GM18951 (cell line): ENCODE measurements around the gene WSB1.

Source experiments
- POLR2A ChIP-seq: IDR thresholded peaks from 4 replicates; pipeline ENCODE4 v1.6.1; 2011; ENCODE audit warnings: mild to moderate bottlenecking; ENCODE audit not compliant: insufficient read length, insufficient read depth; ENCODE audit errors: extremely low read depth
- in situ Hi-C: fragments of 300-500 bp; cut with MboI; formaldehyde crosslinking; loops from one replicate; pipeline ENCODE4 v1.12.0; 2022; ENCODE audit warnings: low sequenced_read_pairs, mixed read lengths, inconsistent platforms; ENCODE audit not compliant: unreplicated experiment

Gene WSB1

DNA sequence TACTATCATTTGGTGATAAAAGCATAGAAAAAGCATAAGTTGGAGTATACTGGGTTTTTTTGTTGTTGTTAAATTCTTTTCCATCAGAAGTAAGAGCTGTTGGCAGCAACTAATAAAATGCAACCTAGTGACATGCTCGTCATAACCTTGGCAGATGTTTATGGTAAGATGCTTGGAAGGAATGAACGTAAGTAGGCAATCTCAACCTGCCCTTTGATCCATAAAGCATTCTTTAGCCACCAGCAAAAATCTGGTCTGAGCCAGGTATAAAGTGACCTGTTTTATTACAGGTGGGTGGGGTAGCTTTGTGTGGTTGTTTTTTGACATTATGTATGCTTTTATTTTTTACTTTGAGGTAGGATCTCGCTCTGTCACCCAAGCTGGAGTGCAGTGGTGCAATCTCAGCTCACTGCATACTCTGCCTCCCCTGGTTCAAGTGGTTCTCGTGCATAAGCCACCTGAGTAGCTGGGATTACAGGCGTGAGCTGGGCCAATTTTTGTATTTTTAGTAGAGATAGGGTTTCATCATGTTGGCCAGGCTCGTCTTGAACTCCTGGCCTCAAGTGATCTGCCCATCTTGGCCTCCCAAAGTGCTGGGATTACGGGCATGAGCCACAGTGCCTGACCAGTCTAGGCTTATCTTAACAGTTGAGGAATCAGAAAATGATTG is 22.0 kb downstream of the WSB1 start:
- TF ChIP-seq POLR2A = no peak
- in situ Hi-C loops = no loop called here

DNA sequence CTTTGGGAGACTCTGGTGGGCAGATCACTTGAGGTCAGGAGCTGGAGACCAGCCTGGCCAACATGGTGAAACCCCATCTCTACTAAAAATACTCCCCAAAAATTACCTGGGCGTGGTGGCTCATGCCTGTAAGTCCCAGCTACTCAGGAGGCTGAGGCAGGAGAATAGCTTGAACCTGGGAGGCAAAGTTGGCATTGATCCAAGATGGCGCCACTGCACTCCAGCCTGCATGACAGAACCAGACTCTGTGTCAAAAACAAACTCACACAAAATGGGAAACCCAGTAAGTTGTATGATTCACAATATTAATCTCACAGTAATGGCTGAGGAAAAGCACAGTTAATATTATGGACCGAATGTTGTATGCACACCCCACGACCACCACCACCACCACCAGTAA is 24.3 kb downstream of the WSB1 start:
- in situ Hi-C loops = no loop called here
- no peak for TF ChIP-seq POLR2A

DNA sequence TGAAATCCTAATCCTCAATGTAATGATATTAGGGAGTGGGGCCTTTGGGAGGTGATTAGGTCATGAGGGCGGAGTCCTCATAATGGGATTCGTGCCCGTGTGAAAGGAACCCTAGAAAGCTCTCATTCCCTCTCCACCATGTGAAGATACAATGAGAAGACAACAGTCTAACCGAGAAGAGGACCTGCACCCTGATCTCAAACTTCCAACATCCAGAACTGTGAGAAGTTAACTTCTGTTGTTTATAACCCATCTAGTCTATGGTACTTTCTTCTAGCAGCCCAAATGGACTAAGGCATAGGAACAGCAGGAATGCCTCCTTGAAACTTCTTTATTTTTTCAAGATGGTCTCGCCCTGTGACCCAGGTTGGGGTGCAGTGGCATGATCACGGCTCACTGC is 24.7 kb downstream of the WSB1 start:
- no peak for TF ChIP-seq POLR2A
- in situ Hi-C loops = no loop called here

DNA sequence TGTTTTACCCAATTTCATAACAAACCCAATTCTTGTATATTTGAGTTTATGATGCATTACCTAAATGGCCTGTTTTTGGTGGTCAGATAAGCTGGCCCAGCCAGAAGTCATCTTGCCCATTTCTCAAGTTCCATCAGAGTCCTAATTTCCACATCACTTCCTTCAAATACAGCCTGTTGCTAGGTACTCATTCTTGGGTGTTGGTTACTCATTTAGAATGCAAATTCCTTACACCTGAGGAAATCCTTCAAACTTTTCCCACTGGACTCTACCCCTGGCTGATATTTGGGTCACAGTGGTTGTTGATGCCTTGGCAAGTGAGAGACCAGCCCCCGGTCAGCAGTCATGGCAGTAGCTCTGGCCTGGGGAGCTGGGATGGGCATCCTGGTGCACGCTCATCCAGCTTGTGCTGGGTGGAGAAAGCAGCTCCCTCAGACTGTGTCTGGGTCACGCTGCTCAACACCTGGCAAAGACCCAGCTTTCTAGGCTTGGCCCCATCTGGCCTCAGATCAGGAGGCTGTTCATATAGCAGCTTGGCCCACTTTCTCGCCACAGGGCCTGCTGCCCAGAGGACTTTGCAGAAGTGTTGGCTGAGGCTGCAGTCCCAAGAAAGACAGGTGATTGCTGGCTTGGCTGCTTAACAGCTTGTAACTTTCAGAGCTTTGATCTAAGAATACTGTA is 25.8 kb downstream of the WSB1 start:
- TF ChIP-seq POLR2A = no peak
- in situ Hi-C loops = no loop called here

DNA sequence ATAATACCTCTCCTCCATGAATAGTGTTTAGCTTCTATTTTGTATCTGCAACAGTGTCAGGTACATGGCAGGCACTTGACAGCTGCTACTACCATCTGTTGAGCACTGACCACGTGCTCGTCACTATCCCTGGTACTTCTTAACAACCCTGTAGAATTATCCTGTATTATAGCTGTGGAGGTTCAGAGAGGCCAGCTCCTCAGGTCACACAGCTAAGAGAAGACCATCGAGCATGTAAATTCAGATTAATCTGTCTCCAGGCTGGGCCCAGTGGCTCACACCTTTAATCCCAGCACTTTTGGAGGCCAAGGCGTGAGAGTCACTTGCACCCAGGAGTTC is 26.3 kb downstream of the WSB1 start:
- in situ Hi-C loops = no loop called here
- TF ChIP-seq POLR2A = no peak

DNA sequence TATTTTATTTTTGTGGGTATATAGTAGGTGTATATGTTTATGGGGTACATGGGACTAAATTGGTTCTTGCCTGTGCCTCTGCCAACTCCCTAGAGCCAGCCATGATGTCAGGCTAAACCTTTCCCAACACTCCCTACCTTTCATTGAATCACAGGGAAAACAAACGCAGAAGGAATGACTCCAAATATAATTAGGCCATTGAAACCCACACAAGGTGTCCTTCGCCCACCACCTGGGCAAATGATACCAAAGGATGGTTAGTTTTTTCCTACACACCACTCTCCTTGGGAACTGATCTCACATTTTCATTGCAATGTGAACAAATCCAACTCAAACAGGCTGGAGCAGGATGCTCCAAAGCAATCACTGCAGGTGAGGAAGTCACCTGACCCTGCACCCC is 27.5 kb downstream of the WSB1 start:
- in situ Hi-C loops = no loop called here
- no peak for TF ChIP-seq POLR2A

DNA sequence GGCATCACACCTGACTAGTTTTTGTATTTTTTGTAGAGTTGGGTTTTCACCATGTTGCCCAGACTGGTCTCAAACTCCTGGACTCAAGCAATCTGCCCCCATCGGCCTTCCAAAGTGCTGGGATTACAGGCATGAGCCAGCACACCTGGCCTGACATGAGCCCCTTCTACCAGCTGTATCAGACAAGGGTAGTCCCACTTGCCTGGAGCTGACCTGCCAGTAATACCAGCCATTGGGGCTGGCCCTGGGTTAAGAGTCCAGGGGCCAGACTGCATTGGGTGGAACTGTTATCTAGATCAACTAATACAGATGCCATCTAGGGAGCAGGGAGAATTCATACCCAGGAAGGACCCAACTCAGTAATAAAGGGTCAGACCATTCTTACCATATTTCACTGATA is 28.1 kb downstream of the WSB1 start:
- in situ Hi-C loops = no loop called here

DNA sequence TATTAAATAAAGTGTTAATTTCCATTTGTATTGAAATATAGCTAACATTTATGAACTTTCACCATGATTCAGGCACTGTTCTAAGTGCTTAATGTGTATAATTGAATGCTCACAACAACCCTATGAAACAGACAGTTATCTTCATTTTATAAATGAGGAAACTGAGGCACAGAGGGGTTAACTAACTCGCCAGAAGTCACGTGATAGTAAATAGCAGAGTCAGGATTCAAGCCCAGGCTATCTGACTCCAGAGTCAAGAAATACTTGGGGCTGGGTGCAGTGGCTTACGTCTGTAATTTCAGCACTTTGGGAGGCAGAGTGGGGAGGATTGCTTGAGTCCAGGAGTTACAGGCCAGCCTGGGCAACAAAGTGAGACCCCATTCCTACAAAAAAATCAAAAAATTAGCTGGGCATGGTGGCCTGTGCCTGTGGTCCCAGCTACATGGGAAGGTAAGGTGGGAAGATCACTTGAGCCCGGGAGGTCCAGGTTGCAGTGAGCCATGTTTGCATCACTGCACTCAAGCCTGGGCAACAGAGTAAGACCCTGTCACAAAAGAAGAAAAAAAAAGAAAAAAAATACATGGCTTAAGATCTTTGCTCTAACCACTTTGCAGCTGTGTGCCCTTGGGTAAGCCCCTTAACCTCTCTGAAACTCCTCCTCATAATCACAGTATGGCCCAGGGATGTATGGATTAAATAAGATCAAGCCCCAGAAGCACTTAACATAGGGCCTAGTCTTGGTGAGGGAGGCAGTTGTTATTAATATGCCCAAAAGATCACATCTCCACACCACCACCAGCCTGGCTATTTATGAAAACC is 29.0 kb downstream of the WSB1 start:
- no peak for TF ChIP-seq POLR2A

More for the DNA sequence above, 28.1 kb downstream of the WSB1 start:
- no peak for TF ChIP-seq POLR2A

DNA sequence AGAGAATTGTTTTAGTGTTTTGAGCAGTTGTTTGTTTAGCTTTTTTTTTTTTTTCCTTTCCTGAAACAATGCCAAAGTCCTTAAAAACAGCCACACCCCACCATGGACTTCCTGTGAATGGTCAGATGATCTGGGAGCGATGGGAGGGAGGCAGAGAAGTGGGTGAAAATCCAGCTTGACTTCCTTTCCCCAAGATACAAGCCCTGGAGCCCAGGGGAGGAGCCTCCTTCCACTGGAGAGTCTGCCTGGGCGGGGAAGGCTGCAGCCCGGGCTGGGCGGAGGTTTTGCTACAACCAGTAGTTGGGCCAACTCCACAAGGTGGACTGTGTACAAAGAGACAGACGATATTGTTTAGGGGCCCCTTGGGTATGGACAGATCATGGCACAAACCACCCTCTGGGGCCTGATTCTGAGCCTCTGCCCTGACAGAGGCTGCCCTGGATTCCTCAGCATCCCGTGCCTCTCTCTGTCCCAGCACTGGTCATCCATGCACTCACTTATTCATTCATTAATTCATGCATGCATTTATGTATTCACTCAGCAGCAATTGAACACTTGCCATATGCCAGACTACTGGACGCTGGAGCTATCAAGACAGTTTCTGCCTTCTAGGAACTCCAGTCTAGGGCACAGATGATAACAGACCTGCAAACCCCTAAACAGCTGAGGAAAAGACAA is 29.8 kb downstream of the WSB1 start:
- in situ Hi-C loops = no loop called here
- TF ChIP-seq POLR2A = no peak

More for the DNA sequence above, 29.0 kb downstream of the WSB1 start:
- in situ Hi-C loops = no loop called here

DNA sequence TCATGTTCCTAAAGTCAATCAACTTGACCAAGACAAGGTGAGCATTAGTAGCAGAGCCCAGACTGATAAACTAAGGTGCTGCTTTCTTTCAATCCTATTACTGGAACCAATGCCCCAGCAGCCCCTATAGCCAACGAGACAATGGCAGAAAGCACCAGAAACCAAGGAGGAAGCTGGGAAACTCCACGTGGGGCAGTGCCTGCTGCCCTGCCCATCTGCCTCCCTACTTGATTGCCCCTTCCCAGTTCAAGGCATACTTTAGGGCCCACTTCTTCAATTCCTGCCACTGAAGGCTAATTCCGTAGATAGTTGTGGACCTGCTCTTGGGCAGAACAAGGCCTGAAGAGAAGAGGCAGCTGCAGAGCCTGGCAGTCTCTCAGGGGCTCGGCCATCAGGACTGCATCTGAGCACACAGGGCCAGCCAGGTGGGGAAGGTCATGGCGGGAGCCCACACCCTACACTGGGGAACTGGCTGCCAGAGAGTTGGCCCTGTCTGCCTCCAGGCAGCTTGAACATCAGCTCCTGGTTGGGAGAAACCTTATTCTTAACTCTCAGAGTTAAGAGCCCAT is 30.9 kb downstream of the WSB1 start:
- in situ Hi-C loops = no loop called here
- no peak for TF ChIP-seq POLR2A

DNA sequence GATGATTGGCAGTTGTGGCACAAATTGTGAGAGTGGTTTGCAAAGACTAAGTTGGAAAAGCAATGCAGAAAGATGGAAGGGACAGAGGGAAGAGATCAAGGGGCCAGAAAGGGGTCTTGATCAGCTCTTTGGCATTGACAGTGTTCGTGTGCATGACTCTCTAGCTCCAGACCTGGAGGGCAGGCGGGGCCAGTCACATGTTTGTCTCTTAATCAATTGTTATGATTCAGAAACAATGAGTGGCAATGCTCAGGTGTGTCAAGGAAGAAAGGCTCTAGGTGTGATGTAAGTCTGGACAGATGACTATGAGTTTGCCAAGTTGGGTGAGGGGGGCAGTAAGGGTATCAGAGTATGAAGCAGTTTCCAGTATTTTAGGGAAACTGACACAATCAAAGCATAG is 32.1 kb downstream of the WSB1 start:
- no peak for TF ChIP-seq POLR2A
- in situ Hi-C loops = no loop called here

DNA sequence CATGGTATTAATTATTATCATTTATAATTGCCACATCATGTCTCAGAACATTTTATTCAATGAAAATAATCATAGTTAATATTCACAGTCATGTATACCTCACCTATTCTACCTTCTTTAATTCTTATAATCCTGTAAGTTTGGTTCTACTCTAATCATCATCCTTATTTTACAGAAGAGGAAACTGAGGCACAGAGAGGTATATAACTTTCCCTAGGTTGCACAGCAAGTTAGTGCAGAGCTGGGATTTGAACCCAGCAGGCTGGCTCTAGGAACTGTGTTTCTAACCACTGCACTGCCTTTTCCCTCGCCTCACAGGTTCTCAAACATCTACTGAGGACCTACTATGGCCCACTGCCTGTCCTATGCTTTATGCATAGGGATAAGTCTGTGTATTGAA is 32.7 kb downstream of the WSB1 start:
- in situ Hi-C loops = no loop called here
- no peak for TF ChIP-seq POLR2A

DNA sequence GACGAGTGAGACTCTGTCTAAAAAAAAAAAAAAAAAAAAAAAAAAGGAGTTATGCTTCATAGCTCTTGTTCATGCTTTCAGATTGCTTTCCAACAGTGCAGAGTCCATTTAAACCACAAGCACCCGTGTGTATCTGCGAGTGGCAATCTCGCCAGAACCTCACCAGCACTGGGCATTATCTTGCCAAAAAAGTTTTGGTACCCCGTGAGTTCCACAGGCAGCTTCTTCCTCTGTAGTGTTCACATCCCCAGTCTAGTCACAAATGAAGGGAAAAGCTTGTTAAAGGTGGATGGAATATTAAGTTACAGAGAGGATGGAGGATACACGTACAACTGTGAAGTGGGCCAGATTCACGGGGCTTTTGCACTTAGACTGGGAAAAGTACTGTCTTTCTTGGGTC is 33.5 kb downstream of the WSB1 start:
- in situ Hi-C loops = no loop called here
- TF ChIP-seq POLR2A = no peak
